Progenitor cell of endocrine pancreas (in vitro differentiated cells): ENCODE measurements around the gene ADAM19. TPM values are rescaled to one million over a fixed set of nuclear protein-coding genes. Genes with fewer than 3 reads are reported as not detected.

Experiments
- DNase-seq: peaks from one replicate; pipeline ENCODE4 v3.0.0; 2021; ENCODE audit warnings: low spot score; ENCODE audit not compliant: unreplicated experiment
- H3K27ac Mint-ChIP-seq: 2 replicates; pipeline ENCODE4 v1.8.0; 2021; ENCODE audit warnings: mild to moderate bottlenecking, moderate library complexity, mixed read lengths
- H3K27me3 Mint-ChIP-seq: 2 replicates; pipeline ENCODE4 v1.8.0; 2021; ENCODE audit warnings: mixed read lengths
- H3K36me3 Mint-ChIP-seq: 2 replicates; pipeline ENCODE4 v1.8.0; 2022; ENCODE audit warnings: mixed read lengths; ENCODE audit not compliant: insufficient read depth
- H3K4me1 Mint-ChIP-seq: 2 replicates; pipeline ENCODE4 v1.8.0; 2021; ENCODE audit warnings: low read depth, mixed read lengths
- H3K4me3 Mint-ChIP-seq: 2 replicates; pipeline ENCODE4 v1.8.0; 2021; ENCODE audit warnings: low read depth, mild to moderate bottlenecking, moderate library complexity, mixed read lengths
- H3K9me3 Mint-ChIP-seq: 2 replicates; pipeline ENCODE4 v1.8.0; 2021; ENCODE audit warnings: low read depth, mixed read lengths
- total RNA-seq: library from RNA; stranded (reverse); gene quantifications from 2 replicates; pipeline ENCODE4 v1.2.1, GENCODE V29; 2021
- TF ChIP-seq, protein P1 (sequence below): fragments of 200-600 bp; sonication (generic); IDR thresholded peaks from one replicate; pipeline ENCODE4 v1.5.0; 2021; ENCODE audit warnings: antibody characterized with exemption, mild to moderate bottlenecking; ENCODE audit not compliant: unreplicated experiment

The ADAM19 gene
- total RNA-seq, 1 donor from 2014 or later: 13.4 TPM

DNA sequence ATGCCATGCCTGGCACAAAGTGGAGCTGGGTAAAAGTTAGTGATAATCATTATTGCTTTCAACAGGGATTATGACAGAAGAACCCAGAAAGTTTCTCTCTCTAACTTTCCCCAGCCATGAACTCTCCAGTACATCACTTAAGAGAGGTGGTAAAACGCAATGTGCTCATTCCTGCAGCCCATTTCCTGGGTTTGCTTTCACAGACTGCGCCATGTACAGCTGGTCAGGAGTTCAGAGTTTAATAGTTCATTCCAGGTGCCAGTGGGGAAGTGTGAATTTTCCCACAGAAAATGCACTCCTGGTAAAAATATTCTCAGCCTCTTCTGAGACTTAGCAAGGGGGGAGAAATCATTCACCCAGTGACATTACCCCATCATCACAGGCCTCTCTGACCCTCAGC lies 35.5 kb downstream of the ADAM19 start:
- H3K9me3 Mint-ChIP-seq: no peaks in the 10 kb centered on the region
- peaks cover 7% of the 10 kb centered on the region for H3K36me3 Mint-ChIP-seq
- DNase-seq: no peak
- peaks cover 8% of the 10 kb centered on the region for H3K4me1 Mint-ChIP-seq
- TF ChIP-seq, protein P1, sequence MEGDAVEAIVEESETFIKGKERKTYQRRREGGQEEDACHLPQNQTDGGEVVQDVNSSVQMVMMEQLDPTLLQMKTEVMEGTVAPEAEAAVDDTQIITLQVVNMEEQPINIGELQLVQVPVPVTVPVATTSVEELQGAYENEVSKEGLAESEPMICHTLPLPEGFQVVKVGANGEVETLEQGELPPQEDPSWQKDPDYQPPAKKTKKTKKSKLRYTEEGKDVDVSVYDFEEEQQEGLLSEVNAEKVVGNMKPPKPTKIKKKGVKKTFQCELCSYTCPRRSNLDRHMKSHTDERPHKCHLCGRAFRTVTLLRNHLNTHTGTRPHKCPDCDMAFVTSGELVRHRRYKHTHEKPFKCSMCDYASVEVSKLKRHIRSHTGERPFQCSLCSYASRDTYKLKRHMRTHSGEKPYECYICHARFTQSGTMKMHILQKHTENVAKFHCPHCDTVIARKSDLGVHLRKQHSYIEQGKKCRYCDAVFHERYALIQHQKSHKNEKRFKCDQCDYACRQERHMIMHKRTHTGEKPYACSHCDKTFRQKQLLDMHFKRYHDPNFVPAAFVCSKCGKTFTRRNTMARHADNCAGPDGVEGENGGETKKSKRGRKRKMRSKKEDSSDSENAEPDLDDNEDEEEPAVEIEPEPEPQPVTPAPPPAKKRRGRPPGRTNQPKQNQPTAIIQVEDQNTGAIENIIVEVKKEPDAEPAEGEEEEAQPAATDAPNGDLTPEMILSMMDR: no peak
- H3K27ac Mint-ChIP-seq: no peak overlapping the region
- peaks cover 3% of the 10 kb centered on the region for H3K27me3 Mint-ChIP-seq
- H3K4me3 Mint-ChIP-seq: no peak overlapping the region

DNA sequence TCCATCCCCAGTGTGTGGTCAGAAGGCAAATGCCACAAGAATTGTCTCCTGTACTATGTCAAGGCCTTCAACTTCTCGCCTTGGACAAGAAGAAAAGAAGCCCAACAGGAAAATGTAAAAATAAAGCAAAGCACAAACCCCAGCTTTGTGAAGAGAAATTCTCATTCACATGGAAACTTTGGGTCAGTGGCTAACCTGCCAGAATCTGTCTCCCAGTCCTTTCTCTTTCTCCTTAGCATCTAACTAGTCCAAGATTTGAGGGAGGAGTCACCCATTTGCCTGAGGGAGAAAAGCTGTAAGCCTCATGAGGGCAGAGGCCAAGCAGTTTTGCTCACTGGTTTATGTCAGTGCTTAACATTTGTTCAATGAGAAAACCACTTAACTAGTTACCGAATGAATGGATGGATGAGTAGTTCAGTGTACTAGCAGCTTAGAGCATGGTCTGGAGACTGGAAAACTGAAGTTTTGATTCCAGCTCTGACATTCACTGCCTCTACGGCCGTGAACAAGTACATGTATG lies 36.0 kb downstream of the ADAM19 start:
- no peak for DNase-seq
- Mint-ChIP-seq H3K27ac (no peak overlapping the region), H3K9me3 (no peaks in the 10 kb centered on the region), H3K27me3 (peaks cover 3% of the 10 kb centered on the region), H3K4me3 (no peak overlapping the region), H3K4me1 (peaks cover 8% of the 10 kb centered on the region), H3K36me3 (peaks cover 7% of the 10 kb centered on the region)
- TF ChIP-seq, protein P1: no peak

DNA sequence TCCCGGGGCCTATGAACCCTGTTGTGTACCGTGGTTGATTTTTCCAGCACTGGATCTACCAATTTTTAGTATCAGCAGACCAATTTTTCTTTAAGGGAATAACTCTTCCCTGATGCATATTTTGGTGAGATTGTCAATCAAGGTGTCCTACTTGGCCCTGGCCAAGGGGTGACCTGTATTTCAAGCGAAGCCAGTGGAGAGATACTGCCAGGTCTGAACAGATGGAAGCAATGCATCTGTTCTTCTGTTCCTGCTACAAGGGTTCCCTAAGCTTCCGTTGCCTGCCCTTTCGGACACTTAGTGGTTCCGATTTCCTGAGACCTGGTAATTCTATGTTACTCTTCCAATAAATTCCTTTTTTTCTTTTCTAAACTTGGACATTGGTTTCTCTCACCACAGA lies 37.3 kb downstream of the ADAM19 start:
- peaks cover 7% of the 10 kb centered on the region for H3K36me3 Mint-ChIP-seq
- H3K27ac Mint-ChIP-seq: no peak overlapping the region
- no peak overlapping the region for H3K4me3 Mint-ChIP-seq
- no peak for DNase-seq
- H3K4me1 Mint-ChIP-seq: peaks cover 8% of the 10 kb centered on the region
- H3K27me3 Mint-ChIP-seq: peaks cover 3% of the 10 kb centered on the region
- no peaks in the 10 kb centered on the region for H3K9me3 Mint-ChIP-seq
- TF ChIP-seq, protein P1: no peak

DNA sequence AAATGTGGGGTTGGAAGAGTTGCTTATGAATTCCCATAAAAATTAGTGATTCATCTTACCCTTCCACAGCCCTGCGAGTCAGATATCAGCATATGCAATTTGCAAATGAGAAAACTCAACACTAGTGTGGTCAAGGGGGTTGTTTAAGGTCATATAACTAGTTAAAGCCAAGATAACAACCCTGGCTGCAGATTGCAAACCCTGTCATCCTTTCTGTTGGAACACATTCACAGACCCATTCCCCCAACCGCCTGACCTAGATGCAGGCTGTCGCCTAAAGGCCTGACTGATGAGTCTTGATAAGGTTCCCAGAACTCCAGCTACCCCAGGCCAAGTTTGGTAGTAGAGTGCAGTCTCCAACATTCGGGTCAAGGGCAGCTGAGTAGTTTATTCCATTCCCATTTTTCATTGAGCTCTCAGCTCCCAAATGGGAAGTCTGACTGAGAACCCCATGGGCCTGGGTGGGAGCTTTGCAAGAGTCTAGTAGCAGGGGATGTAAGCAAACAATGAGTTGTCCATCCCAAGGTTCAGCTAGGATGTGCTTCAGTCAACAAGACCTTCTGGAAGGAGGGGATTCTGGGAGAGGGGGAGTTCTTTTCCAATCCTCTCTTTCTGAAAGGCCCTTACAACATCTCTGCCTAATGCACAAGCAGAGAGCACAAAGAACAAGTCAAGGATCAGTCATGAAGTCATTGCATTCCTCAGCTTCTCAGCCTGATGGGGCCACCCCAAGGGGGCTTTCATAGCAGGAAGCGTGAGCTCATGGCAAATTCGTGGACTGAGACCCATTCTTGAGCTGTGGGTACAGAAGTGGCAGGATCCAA lies 40.3 kb downstream of the ADAM19 start:
- Mint-ChIP-seq H3K27ac (no peak overlapping the region), H3K9me3 (no peaks in the 10 kb centered on the region), H3K27me3 (no peaks in the 10 kb centered on the region), H3K4me1 (no peaks in the 10 kb centered on the region), H3K4me3 (no peak overlapping the region), H3K36me3 (peaks cover 8% of the 10 kb centered on the region)
- DNase-seq: no peak
- TF ChIP-seq, protein P1: no peak

DNA sequence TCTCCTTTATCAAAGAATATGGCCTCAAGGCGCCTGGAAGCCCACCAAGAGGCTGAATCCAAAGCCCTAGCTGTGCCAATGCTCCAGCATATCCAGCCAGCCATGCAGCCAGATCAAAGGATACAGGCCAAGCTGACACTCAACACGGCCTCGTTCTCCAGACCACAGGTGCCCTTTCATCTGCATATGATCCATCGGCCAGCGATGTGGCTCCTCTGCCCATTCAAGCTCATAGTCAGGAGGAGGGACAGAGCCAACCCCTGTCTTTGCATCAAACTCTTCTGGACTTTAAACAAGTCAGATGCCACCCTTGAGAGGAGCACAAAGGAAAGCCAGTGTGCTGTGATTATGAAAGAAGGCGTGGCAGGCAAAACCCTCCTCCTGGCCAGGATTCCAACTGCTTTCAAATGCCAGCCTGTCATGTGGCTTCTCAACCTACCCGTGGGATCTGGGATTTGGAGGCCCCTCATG lies 42.5 kb downstream of the ADAM19 start:
- Mint-ChIP-seq H3K27me3 (no peaks in the 10 kb centered on the region), H3K4me3 (no peak overlapping the region), H3K4me1 (no peaks in the 10 kb centered on the region), H3K27ac (no peak overlapping the region), H3K36me3 (peaks cover 8% of the 10 kb centered on the region), H3K9me3 (no peaks in the 10 kb centered on the region)
- TF ChIP-seq, protein P1: no peak
- DNase-seq: no peak
